ENCODE data around the gene RNF152.

DNA sequence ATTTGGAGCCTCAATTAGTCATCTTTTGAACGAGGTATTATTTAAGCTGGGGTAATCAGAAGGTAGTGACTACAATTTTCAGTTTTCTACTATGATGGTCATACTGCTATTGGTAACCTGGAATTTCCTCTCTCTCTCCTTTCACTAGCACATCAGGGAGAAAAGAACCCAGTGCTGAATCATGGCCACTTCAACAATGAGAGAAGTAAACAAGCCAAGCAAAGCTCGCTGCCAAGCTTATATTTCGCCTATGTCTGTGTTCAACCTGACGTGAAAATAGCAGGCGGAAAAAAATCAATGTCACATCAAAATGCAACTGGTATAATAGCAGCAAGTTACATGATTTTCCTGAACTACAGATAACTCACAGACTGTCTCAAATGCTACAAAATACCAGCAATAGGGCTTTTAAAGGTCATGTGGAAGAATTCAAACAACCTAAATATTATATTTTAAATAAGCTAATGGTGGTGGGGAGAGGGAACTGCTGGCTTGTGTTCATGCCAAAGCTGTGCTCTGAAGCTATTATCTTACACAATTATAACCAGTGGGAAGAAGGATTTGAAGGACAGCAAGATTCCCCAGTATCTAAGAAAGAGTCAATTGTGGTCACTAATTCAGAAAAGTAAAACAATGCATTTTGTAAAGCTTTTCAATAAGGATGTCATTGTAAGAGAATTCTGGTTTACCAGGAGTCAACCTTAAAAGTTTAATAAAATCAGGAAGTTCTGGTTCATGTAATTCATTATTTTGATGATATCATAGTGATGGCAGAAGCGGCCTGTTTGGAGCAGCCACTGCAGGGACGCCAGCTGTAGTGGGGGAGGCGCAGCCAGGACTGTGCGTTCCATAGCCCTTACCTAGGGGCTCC is 38.0 kb downstream of the RNF152 start:
- TF ChIP-seq, protein P1, sequence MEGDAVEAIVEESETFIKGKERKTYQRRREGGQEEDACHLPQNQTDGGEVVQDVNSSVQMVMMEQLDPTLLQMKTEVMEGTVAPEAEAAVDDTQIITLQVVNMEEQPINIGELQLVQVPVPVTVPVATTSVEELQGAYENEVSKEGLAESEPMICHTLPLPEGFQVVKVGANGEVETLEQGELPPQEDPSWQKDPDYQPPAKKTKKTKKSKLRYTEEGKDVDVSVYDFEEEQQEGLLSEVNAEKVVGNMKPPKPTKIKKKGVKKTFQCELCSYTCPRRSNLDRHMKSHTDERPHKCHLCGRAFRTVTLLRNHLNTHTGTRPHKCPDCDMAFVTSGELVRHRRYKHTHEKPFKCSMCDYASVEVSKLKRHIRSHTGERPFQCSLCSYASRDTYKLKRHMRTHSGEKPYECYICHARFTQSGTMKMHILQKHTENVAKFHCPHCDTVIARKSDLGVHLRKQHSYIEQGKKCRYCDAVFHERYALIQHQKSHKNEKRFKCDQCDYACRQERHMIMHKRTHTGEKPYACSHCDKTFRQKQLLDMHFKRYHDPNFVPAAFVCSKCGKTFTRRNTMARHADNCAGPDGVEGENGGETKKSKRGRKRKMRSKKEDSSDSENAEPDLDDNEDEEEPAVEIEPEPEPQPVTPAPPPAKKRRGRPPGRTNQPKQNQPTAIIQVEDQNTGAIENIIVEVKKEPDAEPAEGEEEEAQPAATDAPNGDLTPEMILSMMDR (IDR thresholded peaks at IDR 0.05) = no peak
- no peak for TF ChIP-seq POLR2A (IDR thresholded peaks at IDR 0.05)

Measured in adrenal gland (tissue), 5 donors.